CD4-positive, alpha-beta T cell treated with Interleukin-6 for 4 hours (primary cell): ENCODE data around the gene TIGD2.

ENCODE experiments used
- DNase-seq: peaks from one replicate; pipeline ENCODE4 v3.0.0-alpha.2; 2020; ENCODE audit warnings: mixed read lengths

The TIGD2 gene

DNA sequence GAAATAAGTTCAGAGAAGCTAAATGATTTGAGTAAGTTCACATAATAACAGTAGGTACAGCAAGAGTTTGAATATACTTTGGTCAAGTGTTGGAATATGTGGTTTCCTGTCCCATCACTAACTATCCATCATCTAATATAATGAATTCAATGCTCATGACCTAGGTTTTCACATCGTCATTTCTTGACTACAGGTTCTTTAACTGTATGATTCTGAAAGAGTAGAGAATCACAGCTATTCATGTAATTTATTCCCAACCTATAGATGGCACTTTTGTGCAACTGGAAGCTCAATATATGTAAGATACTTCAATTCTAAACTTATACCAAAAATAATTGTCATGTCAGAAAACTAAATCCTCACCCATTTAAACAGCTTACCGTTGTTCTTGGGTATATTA, 53.1 kb downstream of the TIGD2 start:
- DNase-seq = no peak
